ENCODE results near the gene ZNF225.

DNA sequence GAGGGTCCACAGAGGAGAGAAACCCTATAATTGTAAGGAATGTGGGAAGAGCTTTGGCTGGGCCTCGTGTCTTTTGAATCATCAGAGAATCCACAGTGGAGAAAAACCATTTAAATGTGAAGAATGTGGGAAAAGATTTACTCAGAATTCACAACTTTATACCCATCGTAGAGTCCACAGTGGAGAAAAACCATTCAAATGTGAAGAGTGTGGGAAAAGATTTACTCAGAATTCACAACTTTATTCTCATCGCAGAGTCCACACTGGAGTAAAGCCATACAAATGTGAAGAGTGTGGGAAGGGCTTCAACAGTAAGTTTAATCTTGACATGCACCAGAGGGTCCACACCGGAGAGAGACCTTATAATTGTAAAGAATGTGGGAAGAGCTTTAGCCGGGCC is 18.8 kb downstream of the ZNF225 start:
- TF ChIP-seq EZH2 (IDR thresholded peaks at IDR 0.05; ENCODE audit: borderline replicate concordance, low read length) (no peak), CTCF (IDR thresholded peaks at IDR 0.05; ENCODE audit: low read length) (no peak)
